NOMO-1 (cell line): ENCODE results near the gene DNASE2.
"Not testable (repeated sequence)": the region's sequence is repeated elsewhere in the genome, so short reads cannot be mapped to it uniquely, and the experiment has no call there.

Experiments
- DNase-seq, 2 experiments: peaks; one replicate each; lab custom pipeline; 2025; ENCODE audit not compliant: unreplicated experiment in 2 of 2; lab: John Stamatoyannopoulos, UW

DNASE2 gene

GRCh38 chr19:12865746-12866415, 15.4 kb downstream of the DNASE2 start:
- no peak for DNase-seq

GRCh38 chr19:12864721-12865715, 16.2 kb downstream of the DNASE2 start:
- peak; percentile 21 to 28 for DNase-seq

DNA sequence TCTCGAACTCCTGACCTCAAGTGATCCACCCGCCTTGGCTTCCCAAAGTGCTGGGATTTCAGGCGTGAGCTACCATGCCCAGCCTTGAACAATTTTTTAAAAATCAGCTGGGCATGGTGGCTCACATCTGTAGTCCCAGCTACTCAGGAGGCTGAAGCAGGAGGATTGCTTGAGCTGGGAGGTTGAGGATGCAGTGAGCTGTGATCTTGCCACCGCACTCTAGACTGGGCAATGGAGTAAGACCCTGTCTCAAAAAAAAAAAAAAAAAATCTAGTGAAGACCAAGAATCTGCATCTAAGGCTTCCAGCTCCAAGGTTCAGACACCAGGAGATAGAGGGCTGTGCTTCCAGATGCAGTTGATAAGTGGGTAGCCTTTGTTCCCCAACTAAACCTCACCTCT, 17.1 kb downstream of the DNASE2 start:
- DNase-seq = no peak

DNA sequence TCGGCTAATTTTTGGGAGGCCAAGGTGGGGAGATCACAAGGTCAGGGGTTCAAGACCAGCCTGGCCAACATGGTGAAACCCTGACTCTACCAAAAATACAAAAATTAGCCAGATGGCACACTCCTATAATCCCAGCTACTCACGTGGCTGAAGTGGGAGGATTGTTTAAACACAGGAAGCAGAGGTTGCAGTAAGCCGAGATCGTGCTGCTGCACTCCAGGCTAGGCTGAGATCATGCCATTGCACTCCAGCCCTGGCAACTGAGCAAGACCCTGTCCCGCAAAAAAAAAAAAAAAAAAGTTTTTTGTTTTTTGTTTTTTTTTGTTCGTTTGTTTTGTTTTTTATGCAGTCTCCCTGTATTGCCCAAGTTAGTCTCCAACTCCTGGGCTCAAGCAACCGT, 21.7 kb downstream of the DNASE2 start:
- DNase-seq = no peak

- DNase-seq = no peak
These were observed 23.0 kb downstream of the DNASE2 start for GRCh38 chr19:12858041-12858928.

GRCh38 chr19:12856653-12857052, 24.6 kb downstream of the DNASE2 start:
- DNase-seq = no peak

DNA sequence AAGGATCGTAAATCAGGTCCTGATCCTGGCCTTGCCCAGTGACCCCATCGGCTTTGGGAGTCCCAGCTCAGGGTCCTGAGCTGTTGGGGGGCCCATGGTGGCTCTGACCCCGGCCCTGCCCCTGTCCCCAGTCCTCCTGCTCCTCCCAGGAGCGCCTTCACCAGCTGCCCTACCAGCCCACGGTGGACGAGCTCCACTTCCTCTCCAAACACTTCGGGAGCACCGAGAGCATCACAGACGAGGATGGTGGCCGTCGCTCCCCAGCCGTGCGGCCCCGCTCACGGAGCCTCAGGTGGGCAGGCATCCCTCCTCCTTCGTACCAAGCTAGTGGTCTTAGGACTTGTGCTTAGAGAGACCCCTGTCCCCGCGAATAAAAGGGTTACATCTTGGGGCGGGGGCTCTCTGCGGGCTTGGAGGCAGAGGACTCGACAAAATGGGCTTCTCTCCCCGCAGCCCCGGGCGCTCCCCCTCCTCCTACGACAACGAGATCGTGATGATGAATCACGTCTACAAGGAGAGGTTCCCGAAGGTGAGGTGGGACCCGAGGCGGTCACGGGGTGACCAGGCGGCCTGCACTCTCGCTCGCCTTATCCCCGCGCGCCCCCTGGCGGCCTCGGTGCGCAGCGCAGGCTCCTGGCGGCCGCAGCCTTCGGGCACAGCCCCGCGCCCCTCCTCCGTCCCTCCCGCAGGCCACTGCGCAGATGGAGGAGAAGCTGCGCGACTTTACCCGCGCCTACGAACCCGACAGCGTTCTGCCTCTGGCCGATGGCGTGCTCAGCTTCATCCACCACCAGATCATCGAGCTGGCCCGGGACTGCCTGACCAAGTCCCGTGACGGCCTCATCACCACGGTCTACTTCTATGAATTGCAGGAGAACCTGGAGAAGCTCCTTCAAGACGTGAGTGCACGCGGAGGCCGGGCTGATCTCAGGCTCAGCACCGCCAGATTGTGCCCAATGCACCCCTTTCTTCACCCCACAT, 33.8 kb downstream of the DNASE2 start:
- DNase-seq = peak; percentile 67 to 75

- not testable (repeated sequence) for DNase-seq
These were observed 34.6 kb downstream of the DNASE2 start for GRCh38 chr19:12846613-12847012.

DNA sequence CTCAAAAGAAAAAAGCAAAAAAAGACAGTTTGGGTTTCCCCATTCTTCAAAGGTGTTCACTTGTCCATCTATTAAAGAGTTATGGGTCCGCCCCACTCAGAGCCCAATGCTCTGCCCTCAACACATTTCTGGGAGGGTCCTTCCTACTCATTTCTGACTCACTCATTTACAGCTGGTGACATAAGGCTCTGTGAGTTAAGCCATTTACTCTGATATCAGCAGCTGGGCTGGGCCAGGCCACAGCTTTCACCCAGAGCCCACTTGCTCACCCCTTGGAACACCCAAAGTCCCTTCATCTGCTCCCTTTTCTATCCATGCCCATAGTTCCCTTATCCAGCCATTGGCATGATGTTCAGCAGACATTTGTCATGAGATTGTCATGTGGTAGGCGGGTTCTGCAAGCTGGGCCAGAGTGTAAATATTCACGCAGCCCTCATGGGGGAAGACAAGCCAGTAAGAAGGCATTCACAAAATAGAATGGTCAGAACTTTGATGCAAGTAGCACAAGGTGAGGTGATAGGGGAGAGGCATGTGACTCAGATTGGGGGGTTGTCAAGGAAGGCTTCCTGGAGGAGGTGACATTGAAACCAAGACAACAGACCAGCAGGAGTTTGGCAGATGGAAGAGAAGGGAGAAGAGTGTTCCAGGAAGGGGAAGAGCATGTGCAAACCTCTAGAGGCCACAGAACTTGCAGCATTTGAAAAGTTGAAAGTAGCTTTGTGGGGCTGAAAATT, 37.1 kb downstream of the DNASE2 start:
- no peak for DNase-seq

DNA sequence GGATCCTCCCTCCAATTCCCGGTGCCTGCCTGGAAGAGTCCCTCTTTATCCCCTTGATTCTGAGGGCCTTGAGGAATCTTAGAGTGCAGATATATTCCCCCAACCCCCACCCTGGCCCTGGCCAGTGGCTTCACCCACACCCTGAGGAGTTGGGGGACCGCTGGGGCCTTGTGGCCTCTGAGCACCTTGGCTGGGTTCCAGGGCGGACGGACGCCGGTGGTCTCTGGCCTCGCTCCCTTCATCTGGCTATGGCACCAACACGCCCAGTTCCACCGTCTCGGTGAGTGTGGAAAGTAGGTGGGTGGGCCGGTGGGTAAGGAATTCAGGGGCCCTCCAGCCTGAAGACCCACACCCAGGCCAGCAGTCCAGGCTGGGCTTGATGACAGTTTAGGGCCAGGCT, 37.9 kb downstream of the DNASE2 start:
- no peak for DNase-seq

- DNase-seq = no peak
These were observed 38.7 kb downstream of the DNASE2 start for GRCh38 chr19:12842511-12842910.

GRCh38 chr19:12841094-12841493, 40.2 kb downstream of the DNASE2 start:
- DNase-seq = no peak

GRCh38 chr19:12840091-12841079, 40.9 kb downstream of the DNASE2 start:
- no peak for DNase-seq

DNA sequence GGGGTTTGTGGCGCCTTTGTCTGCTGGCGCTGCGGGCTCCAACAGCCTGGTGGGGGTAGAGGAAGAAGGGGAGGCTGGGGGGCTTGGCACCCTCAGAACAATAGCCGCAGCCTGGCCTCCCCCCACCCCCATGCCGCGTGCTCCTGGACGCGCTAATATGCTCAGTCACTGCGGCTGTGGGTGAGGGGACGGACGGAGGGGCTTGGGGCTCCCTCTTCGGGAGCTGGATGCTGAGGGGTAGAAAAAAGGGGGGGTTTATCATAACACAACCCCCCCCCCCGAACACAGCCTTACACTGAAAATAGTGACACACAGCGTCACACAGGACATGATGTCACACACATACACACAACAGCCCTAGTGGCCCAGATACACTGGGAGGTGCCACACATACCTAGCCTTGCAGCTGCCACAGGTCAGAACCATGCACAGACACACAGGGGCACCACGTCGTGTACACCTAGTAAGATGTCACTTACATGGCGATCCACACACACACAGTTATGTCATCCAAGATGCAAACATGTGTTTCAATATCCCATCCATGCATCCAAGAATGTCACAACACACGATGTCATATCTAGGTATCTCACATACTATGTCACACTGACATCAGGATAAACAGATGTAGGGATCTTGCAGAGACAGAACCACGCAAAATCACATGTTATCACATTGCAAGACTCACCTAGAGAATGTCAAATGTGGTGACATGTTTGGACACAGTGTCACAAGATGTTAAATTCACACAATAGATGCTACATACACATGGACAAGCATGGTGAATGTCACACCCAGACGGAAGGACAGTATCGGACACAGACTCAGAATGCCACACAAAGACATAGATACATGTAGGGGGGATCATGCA, 42.1 kb downstream of the DNASE2 start:
- DNase-seq = no peak

DNA sequence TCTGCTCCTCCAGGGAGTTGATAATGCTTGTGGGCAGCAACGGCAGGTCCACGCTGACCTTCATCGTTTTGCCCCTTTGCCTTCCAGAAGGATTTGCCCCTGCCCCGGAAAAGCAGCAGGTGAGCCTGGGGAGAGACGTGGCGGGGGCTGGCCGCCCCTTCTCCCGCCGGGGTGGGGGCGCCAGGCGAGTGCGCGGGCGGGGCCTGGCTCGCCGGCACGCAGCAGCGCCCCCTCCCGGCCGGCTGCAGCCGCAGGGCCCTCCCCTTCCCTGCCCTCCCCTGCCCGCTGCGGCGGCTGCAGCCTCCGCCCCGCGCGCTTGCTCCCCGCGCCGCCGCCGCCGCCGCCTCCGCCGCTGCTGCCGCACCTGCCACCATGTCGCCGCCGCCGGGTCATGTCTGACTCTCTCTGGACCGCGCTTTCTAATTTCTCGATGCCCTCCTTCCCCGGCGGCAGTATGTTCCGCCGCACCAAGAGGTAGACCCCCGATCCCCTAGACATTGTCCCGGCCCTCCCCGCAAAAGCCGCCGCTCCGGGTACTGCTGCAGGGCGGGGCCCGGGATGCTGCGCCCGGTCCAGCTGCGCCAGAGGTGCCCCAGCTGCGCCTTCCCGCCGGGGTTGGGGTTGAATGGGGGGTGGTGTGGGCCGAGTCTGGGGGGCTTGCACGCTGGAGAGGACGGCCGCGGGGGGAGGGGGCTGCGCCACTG, 42.9 kb downstream of the DNASE2 start, which contains the start of gene MAST1:
Gene MAST1, plus strand, starts transcription at position 334 of the 704 bp plus-strand sequence. Its CDS starts 58 bp downstream, at position 392.
- peak; percentile 52 to 73 for DNase-seq

DNA sequence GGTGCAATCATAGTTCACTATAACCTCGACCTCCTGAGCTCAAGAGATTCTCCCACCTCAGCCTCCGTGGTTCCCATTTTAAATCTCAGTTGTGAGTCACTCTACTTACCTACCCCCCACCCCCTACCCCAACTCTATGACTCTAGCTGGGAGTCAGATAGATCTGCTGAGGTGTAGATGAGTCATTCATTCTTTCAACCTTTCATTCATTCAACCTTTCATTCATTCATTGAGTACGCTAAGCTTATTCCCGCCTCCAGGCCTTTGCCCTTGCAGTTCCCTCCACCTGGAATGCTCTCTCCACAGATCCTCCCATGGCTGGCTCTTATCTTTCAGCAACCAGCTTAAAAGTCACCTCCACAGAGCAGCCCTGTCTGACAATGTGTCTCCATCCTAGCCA, 44.0 kb downstream of the DNASE2 start:
- no peak for DNase-seq
